Superior temporal gyrus (tissue), 1 donor: ENCODE results near the gene RASSF10.
"Not testable (repeated sequence)": the region's sequence is repeated elsewhere in the genome, so short reads cannot be mapped to it uniquely, and the experiment has no call there.

Source experiments
- DNase-seq: peaks from one replicate; pipeline ENCODE4 v3.0.0-alpha.2; 2016; ENCODE audit errors: extremely low spot score

RASSF10 gene

GRCh38 chr11:13023423-13023822, 14.3 kb downstream of the RASSF10 start:
- DNase-seq: no peak

GRCh38 chr11:13026722-13027121, 17.6 kb downstream of the RASSF10 start:
- DNase-seq: no peak

- DNase-seq: no peak
Measured at GRCh38 chr11:13028322-13028721, 19.2 kb downstream of the RASSF10 start.

DNA sequence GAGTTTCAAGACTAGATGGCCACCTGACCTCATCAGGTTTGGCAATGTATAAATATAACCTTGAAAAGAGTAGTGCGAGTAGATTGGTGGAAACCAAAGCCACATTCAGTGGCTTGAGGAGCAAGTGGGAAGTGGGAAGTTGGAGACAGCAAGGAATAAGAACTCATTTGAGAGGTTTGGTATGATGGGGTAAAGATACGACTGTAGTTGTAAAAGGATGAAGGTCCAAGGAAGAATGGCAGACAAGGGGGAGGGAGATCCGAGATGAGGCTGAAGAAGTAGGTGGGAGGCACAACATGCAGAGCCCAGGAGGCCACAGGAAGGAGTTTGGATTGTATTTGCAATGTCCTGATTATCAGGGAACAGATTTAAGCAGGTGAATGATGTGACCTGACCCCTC, 20.8 kb downstream of the RASSF10 start:
- DNase-seq: no peak

DNA sequence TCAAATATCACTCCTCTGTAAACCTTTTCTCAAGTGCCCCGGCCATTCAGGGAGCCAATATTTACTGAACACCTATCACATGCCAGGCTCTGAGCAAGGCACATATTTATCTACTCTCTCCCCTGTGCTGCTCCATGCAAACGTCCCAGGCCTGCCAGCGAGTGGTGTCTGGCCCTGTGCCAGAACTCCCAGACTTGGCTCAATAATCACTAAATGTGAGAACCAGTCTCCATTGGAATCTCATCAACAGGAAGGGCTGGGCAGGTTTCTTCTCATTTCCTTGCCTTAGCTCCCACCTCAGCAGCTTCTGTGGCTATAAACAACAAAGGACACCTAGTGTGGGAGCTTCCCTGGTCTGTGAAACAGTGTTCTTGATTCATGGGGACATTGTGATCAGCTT, 21.7 kb downstream of the RASSF10 start:
- DNase-seq: no peak

- no peak for DNase-seq
Measured at GRCh38 chr11:13031349-13031748, 22.2 kb downstream of the RASSF10 start.

- DNase-seq: no peak
Measured at GRCh38 chr11:13033760-13034533, 24.8 kb downstream of the RASSF10 start.

- no peak for DNase-seq
Measured at GRCh38 chr11:13035711-13036110, 26.6 kb downstream of the RASSF10 start.

- DNase-seq: no peak
Measured at GRCh38 chr11:13036235-13036634, 27.1 kb downstream of the RASSF10 start.

DNA sequence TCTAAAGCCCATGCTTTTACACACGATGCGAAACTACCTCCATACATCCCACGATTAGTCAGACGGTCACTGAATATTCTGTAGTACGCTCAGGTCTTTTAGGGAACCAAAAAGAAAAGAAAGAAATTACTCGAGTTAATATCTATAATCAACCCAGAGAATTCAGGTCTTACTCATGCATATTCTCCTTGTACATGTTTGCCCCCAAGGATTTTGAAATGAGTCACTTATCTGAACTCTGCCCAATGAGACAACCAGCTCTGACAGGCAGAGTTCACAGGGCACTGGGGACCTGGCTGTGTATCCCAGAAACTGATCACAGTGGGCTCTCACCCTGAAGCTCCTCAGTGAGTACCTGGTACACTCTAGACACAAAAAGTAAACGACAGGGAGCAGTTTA, 29.2 kb downstream of the RASSF10 start:
- no peak for DNase-seq

- DNase-seq: no peak
Measured at GRCh38 chr11:13039126-13039525, 30.0 kb downstream of the RASSF10 start.

- peak; percentile 23 for DNase-seq
Measured at GRCh38 chr11:13040969-13041561, 31.9 kb downstream of the RASSF10 start.

GRCh38 chr11:13042873-13043342, 33.8 kb downstream of the RASSF10 start:
- DNase-seq: no peak

DNA sequence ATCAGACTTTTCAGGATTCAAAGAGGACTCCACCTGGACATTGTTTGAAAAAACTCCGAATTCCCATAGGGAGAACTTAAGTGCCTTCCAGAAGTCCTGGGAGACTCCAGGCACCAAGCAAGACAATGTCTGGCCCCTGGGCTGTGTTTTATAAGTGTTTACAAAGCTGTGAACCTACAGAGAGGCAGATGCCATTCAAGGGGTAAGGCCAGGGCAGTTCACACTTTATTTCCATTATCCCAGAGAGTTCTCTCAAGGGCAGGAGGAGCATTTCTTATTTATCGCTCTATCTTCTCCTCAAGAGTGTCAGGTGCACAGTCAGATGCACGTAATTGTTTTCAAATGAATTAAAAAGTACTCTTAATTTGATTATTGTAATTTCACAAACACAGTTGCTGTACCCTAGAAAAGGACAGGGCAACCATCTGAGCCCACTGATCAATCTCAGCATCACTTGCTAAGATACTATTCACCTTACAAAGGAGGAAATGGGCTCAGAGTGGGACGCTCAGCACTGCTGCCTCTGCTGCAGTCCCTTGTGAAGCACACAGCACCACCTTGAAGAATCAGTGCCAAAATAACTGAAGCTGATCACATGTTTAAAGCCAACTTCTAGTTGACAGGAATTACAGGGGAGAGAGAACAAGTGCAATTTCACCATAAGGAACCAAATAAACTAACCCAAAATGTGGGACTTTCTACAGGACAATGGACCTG, 35.0 kb downstream of the RASSF10 start:
- DNase-seq: no peak

DNA sequence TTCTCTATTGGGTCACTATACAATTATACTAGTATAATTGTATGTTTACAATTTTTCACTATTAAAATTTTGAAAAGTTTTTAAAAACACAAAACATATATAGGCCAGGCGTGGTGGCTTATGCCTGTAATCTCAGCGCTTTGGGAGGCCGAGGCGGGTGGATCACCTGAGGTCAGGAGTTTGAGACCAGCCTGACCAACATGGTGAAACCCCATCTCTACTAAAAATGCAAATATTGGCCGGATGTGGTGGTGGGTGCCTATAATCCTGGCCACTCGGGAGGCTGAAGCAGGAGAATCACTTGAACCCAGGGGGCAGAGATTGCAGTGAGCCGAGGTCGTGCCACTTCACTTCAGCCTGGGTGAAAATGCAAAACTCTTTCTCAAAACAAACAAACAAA, 36.0 kb downstream of the RASSF10 start:
- DNase-seq: not testable (repeated sequence)

GRCh38 chr11:13045734-13046133, 36.6 kb downstream of the RASSF10 start:
- no peak for DNase-seq

- no peak for DNase-seq
Measured at GRCh38 chr11:13046637-13047570, 37.8 kb downstream of the RASSF10 start.

- DNase-seq: no peak
Measured at GRCh38 chr11:13047884-13048283, 38.8 kb downstream of the RASSF10 start.

DNA sequence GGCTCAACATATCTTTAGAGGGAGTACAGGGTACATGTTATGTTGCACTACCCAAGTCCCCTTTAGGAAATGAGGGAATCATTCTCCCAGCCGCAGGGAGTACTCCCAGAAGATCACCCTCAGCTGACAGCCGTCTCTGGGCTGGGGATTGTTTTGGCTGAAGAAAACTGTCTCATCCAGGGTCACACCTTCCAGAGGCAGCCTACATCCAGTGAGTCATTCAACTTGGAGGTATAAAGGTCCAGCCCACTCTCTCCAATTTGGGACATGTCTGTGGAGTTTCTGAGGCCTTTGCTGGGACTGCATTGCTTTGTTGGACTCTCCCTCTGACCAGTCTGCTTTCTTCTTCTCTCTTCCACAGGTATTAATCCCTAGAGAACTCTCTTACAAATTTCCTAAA, 42.1 kb downstream of the RASSF10 start:
- DNase-seq: no peak

DNA sequence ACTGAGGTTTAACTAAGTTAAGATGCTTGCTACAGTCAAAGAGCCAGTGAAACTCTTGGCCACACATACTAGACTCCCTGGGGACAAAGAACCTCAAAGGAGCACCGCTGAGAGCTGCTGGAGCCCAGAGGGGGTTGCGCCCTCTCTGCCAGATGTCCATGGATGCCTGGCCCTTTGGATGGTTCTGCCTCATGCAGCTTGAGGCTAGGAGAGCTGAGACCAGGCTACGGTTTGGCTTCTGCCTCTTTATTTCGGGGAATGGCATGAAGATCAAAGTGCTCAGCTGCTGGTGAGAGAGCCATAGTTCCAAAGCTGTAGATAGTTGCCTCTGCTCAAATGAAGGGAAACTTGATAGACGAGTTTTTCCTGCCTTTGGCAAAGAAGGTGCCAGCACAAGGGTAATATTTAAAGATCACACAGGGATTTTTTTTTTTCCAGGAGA, 43.0 kb downstream of the RASSF10 start:
- no peak for DNase-seq

GRCh38 chr11:13053255-13053917, 44.3 kb downstream of the RASSF10 start:
- no peak for DNase-seq
